Measurements from ENCODE around the gene CASP4. TPM values are rescaled to one million over a fixed set of nuclear protein-coding genes. Genes with fewer than 3 reads are reported as not detected.

Gene CASP4
- total and polyA plus RNA-seq, 2 experiments from 2014 or later: 0.35 TPM; not detected in 1

- no peak overlapping the region for H3K4me3 ChIP-seq
- peaks cover 2% of the 10 kb centered on the region for H3K27me3 Mint-ChIP-seq (ENCODE audit: insufficient read depth, low read depth, poor library complexity)
- H3K4me2 ChIP-seq: no peak overlapping the region
- no peaks in the 10 kb centered on the region for H3K4me1 Mint-ChIP-seq
- H2AFZ ChIP-seq: no peak overlapping the region
- H3K27me3 ChIP-seq (ENCODE audit: insufficient read depth): no peaks in the 10 kb centered on the region
- ATAC-seq: no peak
- no peaks in the 10 kb centered on the region; the same call in 2 of the 3 replicates for H3K36me3 Mint-ChIP-seq (ENCODE audit: low read depth)
- peak; percentile 63 for DNase-seq (ENCODE audit: low spot score)
- no peaks in the 10 kb centered on the region for H3K79me2 ChIP-seq (replicated peaks; ENCODE audit: insufficient read depth)
- H3K36me3 ChIP-seq (ENCODE audit: insufficient read depth): no peaks in the 10 kb centered on the region; the same call in 1 of the 2 replicates
- H3K4me3 Mint-ChIP-seq: no peak overlapping the region
- H3K4me1 ChIP-seq (ENCODE audit: insufficient read depth): no peaks in the 10 kb centered on the region
- H3K9me2 ChIP-seq (ENCODE audit: insufficient read depth): peaks cover 21% of the 10 kb centered on the region
- H3K27ac Mint-ChIP-seq: no peak overlapping the region
- TF ChIP-seq POLR2AphosphoS5 (IDR thresholded peaks at IDR 0.05; ENCODE audit: low read depth) (no peak), ETS1 (IDR thresholded peaks at IDR 0.05) (no peak), CTCF (conservative IDR thresholded peaks at IDR 0.05; ENCODE audit: low read depth in 2 of 2) (peak; percentile 51 to 58), ZNF114 (CRISPR knock-in tag; IDR thresholded peaks at IDR 0.05) (no peak), EZH2phosphoT487 (IDR thresholded peaks at IDR 0.05; ENCODE audit: unreplicated experiment) (no peak), CREB1 (CRISPR knock-in tag; IDR thresholded peaks at IDR 0.05; ENCODE audit: low read depth) (no peak), ZNF331 (CRISPR knock-in tag; IDR thresholded peaks at IDR 0.05; ENCODE audit: low read depth) (no peak)
- no peak overlapping the region for H3K27ac ChIP-seq (ENCODE audit: low read depth)
- no peaks in the 10 kb centered on the region for H3K9me3 Mint-ChIP-seq
- H3F3A ChIP-seq (replicated peaks; ENCODE audit: low read depth): no peaks in the 10 kb centered on the region
- no peaks in the 10 kb centered on the region for H4K20me1 ChIP-seq (replicated peaks; ENCODE audit: insufficient read depth)
These were observed 63.1 kb downstream of the CASP4 start for GRCh38 chr11:104905271-104905670.

- H2AFZ ChIP-seq: no peak overlapping the region
- peaks cover 12% of the 10 kb centered on the region for H3K9me2 ChIP-seq (ENCODE audit: insufficient read depth)
- no peaks in the 10 kb centered on the region for H3K27me3 Mint-ChIP-seq (ENCODE audit: insufficient read depth, low read depth, poor library complexity)
- peaks cover 29% of the 10 kb centered on the region for H3K4me1 Mint-ChIP-seq
- H3K27me3 ChIP-seq (ENCODE audit: insufficient read depth): no peaks in the 10 kb centered on the region
- H3K4me3 Mint-ChIP-seq: no peak overlapping the region
- H4K20me1 ChIP-seq (replicated peaks; ENCODE audit: insufficient read depth): no peaks in the 10 kb centered on the region
- ATAC-seq (no peak; the same call in 2 of the 3 replicates), DNase-seq (ENCODE audit: low spot score) (peak; percentile 3)
- H3K79me2 ChIP-seq (replicated peaks; ENCODE audit: insufficient read depth): no peaks in the 10 kb centered on the region
- no peak overlapping the region for H3K4me2 ChIP-seq
- no peak overlapping the region; the same call in 1 of the 2 replicates for H3K27ac Mint-ChIP-seq
- no peak overlapping the region for H3K4me3 ChIP-seq
- H3K4me1 ChIP-seq (ENCODE audit: insufficient read depth): peaks cover 27% of the 10 kb centered on the region
- peaks cover 6% of the 10 kb centered on the region; the same call in 2 of the 3 replicates for H3K36me3 Mint-ChIP-seq (ENCODE audit: low read depth)
- no peaks in the 10 kb centered on the region for H3K36me3 ChIP-seq (ENCODE audit: insufficient read depth)
- TF ChIP-seq EZH2 (IDR thresholded peaks at IDR 0.05; ENCODE audit: low read depth, unreplicated experiment) (no peak), CTCF (conservative IDR thresholded peaks at IDR 0.05; ENCODE audit: low read depth in 2 of 2) (peak in 1 of 2 experiments; percentile 26; a peak in 2 of 4 replicates)
- H3K9me3 Mint-ChIP-seq: no peaks in the 10 kb centered on the region
- no peak overlapping the region for H3K27ac ChIP-seq (ENCODE audit: low read depth)
- H3F3A ChIP-seq (replicated peaks; ENCODE audit: low read depth): no peaks in the 10 kb centered on the region
These were observed 69.1 kb downstream of the CASP4 start for GRCh38 chr11:104899226-104899625.

All from GM23338 (cell line).